ENCODE results near the gene MAGIX.
A peak's percentile ranks its signal among the peaks of the same experiment; 100 is the strongest.

- TF ChIP-seq POLR2AphosphoS5 (IDR thresholded peaks at IDR 0.05; ENCODE audit: low read depth) (no peak), CTCF (conservative IDR thresholded peaks at IDR 0.05; ENCODE audit: low read depth in 2 of 2) (no peak), EZH2 (IDR thresholded peaks at IDR 0.05; ENCODE audit: low read depth, unreplicated experiment) (no peak), ZNF331 (CRISPR knock-in tag; IDR thresholded peaks at IDR 0.05; ENCODE audit: low read depth) (no peak), EZH2phosphoT487 (IDR thresholded peaks at IDR 0.05; ENCODE audit: unreplicated experiment) (no peak), REST (IDR thresholded peaks at IDR 0.05; ENCODE audit: unreplicated experiment) (no peak), JUNB (IDR thresholded peaks at IDR 0.05; ENCODE audit: unreplicated experiment) (no peak), ZNF462 (CRISPR knock-in tag; IDR thresholded peaks at IDR 0.05) (no peak), ETS1 (IDR thresholded peaks at IDR 0.05) (0 out of 2 replicates have a peak, but pooled peaks have one; percentile 55), CREB1 (CRISPR knock-in tag; IDR thresholded peaks at IDR 0.05; ENCODE audit: low read depth) (no peak), STAT1 (IDR thresholded peaks at IDR 0.05; ENCODE audit: unreplicated experiment) (no peak)
Observed at GRCh38 chrX:49212209-49212608, 49.7 kb downstream of the MAGIX start.
